ENCODE measurements around the gene CARF. TPM values are rescaled to one million over a fixed set of nuclear protein-coding genes. Genes with fewer than 3 reads are reported as not detected.

CARF gene
- total and polyA plus RNA-seq, 2 donors (not counting 3 experiments of a cell fraction or from before 2014, with no cell fraction given): 1.0 to 3.7 TPM

DNA sequence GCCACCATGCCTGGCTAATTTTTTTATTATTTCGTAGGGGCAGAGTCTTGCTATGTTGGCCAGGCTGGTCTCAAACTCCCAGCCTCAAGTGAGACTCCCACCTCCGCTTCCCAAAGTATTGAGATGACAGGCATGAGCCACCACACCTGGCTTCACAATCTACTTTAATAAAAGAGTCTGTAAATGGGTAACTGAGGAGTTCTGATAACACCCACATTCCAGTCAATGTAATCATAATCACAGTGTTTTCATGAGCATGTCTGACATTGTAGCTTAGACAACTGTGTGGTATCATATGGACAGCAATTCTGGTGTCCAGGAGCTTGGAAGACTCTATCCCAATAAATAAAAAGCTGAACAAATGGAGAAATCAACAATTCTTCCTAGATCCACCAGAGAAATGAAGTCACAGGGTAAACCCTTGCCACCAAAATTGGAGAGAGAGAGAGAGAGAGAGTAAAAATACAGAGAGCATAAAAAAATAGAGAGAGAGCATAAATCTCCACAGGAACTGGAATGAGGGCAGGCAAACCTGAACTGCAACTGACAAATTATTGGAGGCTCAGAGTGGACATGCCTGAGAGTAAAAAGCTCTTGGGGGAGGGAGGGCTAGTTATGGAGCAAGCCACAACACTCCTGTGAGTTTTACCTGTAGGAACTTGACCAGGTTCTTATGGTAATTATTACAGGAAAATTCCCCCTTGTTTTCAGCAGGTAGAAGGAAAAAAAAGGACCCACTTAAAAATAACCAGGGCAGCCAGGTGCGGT lies 90.2 kb downstream of the CARF start:
- Histone ChIP-seq H3K9me3 (replicated peaks; ENCODE audit: control insufficient read depth, insufficient read depth, low read length) (no peaks in the 10 kb centered on the region), H4K20me1 (replicated peaks; ENCODE audit: control insufficient read depth, extremely low read depth, insufficient read depth, low read length) (no peaks in the 10 kb centered on the region), H3K4me1 (ENCODE audit: control insufficient read depth, extremely low read depth, insufficient read depth, low read length) (no peaks in the 10 kb centered on the region), H3K4me3 (replicated peaks in 1 of 3; ENCODE audit: insufficient read depth in 1 of 3, low read depth in 1 of 3, low read length in 3 of 3) (no peak overlapping the region), H3K27ac (ENCODE audit: insufficient read depth, low read depth, low read length) (no peak overlapping the region), H3K36me3 (ENCODE audit: control insufficient read depth in 2 of 2, extremely low read depth in 1 of 2, insufficient read depth in 2 of 2, low read length in 2 of 2) (no peaks in the 10 kb centered on the region), H3K9me1 (replicated peaks; ENCODE audit: control insufficient read depth, extremely low read depth, insufficient read depth, low read length) (no peaks in the 10 kb centered on the region), H2AFZ (ENCODE audit: low read depth, low read length) (no peak overlapping the region), H3K4me2 (ENCODE audit: insufficient read depth, low read length) (no peak overlapping the region), H3K79me2 (ENCODE audit: control insufficient read depth, insufficient read depth, low read length) (no peaks in the 10 kb centered on the region), H3K9ac (replicated peaks; ENCODE audit: extremely low read depth, insufficient read depth, low read length) (no peak overlapping the region), H3K27me3 (ENCODE audit: control insufficient read depth in 2 of 2, insufficient read depth in 2 of 2, low read length in 2 of 2) (no peaks in the 10 kb centered on the region)
- dilution Hi-C loops (cut with MboI; ENCODE audit: extremely low pct_ligation_motif_present, low sequenced_read_pairs): no loop called here
- FAIRE-seq (no peak), DNase-seq (ENCODE audit: low read depth, low spot score) (no peak)
- intact Hi-C loops (cut with micrococcal nuclease): no loop called here
- POLR2A ChIA-PET: no interaction called here
- BruUV-seq (replicated peaks): no TSS peak
- TF ChIP-seq MAX (IDR thresholded peaks at IDR 0.05; ENCODE audit: insufficient read depth, insufficient read length): no peak
- CTCF ChIA-PET: interaction anchor here (0.9 to 1.9 kb wide), 2 partner anchors 11 to 16 kb away, joined by 3 to 7 read pairs; no protein-coding TSS in a partner anchor

DNA sequence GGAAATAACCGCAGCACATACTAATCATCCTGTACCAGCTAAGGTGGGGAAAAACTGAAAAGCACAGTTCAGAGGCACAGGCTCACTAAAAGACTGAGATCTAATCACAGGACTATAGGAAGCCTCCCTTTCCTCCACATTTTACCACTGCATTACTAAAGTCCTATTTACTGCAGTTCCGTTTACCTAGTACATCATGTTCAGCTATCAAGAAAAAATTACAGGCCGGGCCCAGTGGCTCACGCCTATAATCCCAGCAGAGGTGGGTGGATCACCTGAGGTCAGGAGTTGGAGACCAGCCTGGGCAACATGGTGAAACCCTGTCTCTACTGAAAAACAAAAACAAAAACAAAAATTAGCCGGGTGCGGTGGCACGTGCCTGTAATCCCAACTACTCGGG lies 91.6 kb downstream of the CARF start:
- no TSS peak for BruUV-seq (replicated peaks)
- TF ChIP-seq MAX (IDR thresholded peaks at IDR 0.05; ENCODE audit: insufficient read depth, insufficient read length): no peak
- no peak for TF ChIP-seq EZH2 (IDR thresholded peaks at IDR 0.05; ENCODE audit: borderline replicate concordance, low read depth, low read length, severe bottlenecking)
- TF ChIP-seq JUN (IDR thresholded peaks at IDR 0.05; ENCODE audit: borderline replicate concordance, insufficient read depth, insufficient read length, low read depth): no peak
- no peak for TF ChIP-seq CTCF (IDR thresholded peaks at IDR 0.05; ENCODE audit: extremely low read depth in 1 of 2, insufficient read depth in 1 of 2, low read depth in 1 of 2, low read length in 2 of 2)
- no peak for TF ChIP-seq POLR2AphosphoS5 (IDR thresholded peaks at IDR 0.05; ENCODE audit: insufficient read depth, low read depth, low read length)
- TF ChIP-seq FOS (IDR thresholded peaks at IDR 0.05; ENCODE audit: borderline replicate concordance, insufficient read depth, low read length): no peak
- TF ChIP-seq POLR2A (IDR thresholded peaks at IDR 0.05; ENCODE audit: low read depth, low read length): no peak
- TF ChIP-seq GATA2 (IDR thresholded peaks at IDR 0.05; ENCODE audit: insufficient read depth, insufficient read length, low read depth, low read length): no peak
- no peak for TF ChIP-seq MYC (IDR thresholded peaks at IDR 0.05; ENCODE audit: low read depth, low read length)
- no peaks in the 10 kb centered on the region for H3K36me3 ChIP-seq (ENCODE audit: control insufficient read depth in 2 of 2, extremely low read depth in 1 of 2, insufficient read depth in 2 of 2, low read length in 2 of 2)
- CTCF ChIA-PET: no interaction called here
- no peaks in the 10 kb centered on the region for H4K20me1 ChIP-seq (replicated peaks; ENCODE audit: control insufficient read depth, extremely low read depth, insufficient read depth, low read length)
- POLR2A ChIA-PET: no interaction called here
- intact Hi-C loops (cut with micrococcal nuclease): no loop called here
- H3K4me3 ChIP-seq (replicated peaks in 1 of 3; ENCODE audit: insufficient read depth in 1 of 3, low read depth in 1 of 3, low read length in 3 of 3): no peak overlapping the region
- no peaks in the 10 kb centered on the region for H3K79me2 ChIP-seq (ENCODE audit: control insufficient read depth, insufficient read depth, low read length)
- dilution Hi-C loops (cut with MboI; ENCODE audit: extremely low pct_ligation_motif_present, low sequenced_read_pairs): no loop called here
- H3K27ac ChIP-seq (ENCODE audit: insufficient read depth, low read depth, low read length): no peak overlapping the region
- H3K9ac ChIP-seq (replicated peaks; ENCODE audit: extremely low read depth, insufficient read depth, low read length): no peak overlapping the region
- no peaks in the 10 kb centered on the region for H3K9me1 ChIP-seq (replicated peaks; ENCODE audit: control insufficient read depth, extremely low read depth, insufficient read depth, low read length)
- FAIRE-seq: no peak
- H3K27me3 ChIP-seq (ENCODE audit: control insufficient read depth in 2 of 2, insufficient read depth in 2 of 2, low read length in 2 of 2): no peaks in the 10 kb centered on the region
- no peaks in the 10 kb centered on the region for H3K9me3 ChIP-seq (replicated peaks; ENCODE audit: control insufficient read depth, insufficient read depth, low read length)
- no peaks in the 10 kb centered on the region for H3K4me1 ChIP-seq (ENCODE audit: control insufficient read depth, extremely low read depth, insufficient read depth, low read length)
- DNase-seq (ENCODE audit: low read depth, low spot score): no peak
- no peak overlapping the region for H3K4me2 ChIP-seq (ENCODE audit: insufficient read depth, low read length)
- H2AFZ ChIP-seq (ENCODE audit: low read depth, low read length): no peak overlapping the region

All from endothelial cell of umbilical vein (primary cell).